Kidney glomerular epithelial cell (primary cell): Measurements from ENCODE around the gene ISM1.
"Not testable (repeated sequence)": the region's sequence is repeated elsewhere in the genome, so short reads cannot be mapped to it uniquely, and the experiment has no call there.

ENCODE experiments used
- DNase-seq: peaks from one replicate; lab custom pipeline; 2025; lab: John Stamatoyannopoulos, UW

ISM1 gene

DNA sequence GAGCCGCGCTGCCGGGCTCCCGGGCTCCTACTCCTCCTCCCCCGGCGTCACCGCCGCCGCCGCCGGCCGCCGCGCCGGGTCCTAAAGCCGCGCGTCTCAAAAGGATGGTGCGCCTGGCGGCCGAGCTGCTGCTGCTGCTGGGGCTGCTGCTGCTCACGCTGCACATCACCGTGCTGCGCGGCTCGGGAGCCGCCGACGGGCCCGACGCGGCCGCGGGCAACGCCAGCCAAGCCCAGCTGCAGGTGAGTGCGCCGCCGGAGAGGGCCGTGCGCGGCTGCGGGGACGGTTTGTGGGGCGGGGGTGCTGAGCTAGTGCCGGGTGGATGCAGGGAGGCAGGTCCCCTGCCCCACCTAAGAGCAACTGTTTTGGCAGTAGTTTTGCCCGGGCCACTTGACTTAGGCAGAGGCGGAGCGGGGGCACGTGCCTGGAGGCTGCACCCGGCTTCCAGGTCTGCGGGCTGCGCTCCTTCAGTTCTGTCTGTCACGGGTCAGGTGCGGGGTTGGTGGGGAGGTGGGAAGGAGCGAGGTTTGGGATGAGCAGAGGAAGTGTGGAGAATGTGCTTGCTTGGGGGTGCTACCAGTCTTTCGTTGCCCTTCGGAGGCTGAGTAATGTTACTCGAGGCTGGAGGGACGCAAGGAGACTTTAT is 722 bp downstream of the ISM1 start:
- peak; percentile 38 for DNase-seq

DNA sequence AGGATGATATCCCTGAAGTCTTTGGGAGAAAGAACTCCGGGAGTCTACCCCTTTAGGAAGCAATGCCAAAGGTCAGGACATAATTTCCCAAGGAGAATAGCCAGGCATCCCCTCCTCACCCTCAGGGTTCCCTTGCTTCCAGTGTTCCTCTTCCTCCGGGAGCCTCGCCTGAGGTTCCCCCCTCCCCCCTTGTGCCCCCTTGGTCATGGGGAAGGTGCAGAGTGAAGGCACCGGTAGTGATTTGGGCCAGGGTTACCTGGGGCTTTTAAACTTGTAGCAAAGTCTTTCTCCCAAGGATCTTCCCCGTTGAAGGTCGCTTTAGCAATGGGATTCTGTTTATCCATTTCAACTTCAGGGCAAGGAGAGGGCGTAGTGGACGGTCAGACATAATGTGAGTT is 1.2 kb downstream of the ISM1 start:
- no peak for DNase-seq

DNA sequence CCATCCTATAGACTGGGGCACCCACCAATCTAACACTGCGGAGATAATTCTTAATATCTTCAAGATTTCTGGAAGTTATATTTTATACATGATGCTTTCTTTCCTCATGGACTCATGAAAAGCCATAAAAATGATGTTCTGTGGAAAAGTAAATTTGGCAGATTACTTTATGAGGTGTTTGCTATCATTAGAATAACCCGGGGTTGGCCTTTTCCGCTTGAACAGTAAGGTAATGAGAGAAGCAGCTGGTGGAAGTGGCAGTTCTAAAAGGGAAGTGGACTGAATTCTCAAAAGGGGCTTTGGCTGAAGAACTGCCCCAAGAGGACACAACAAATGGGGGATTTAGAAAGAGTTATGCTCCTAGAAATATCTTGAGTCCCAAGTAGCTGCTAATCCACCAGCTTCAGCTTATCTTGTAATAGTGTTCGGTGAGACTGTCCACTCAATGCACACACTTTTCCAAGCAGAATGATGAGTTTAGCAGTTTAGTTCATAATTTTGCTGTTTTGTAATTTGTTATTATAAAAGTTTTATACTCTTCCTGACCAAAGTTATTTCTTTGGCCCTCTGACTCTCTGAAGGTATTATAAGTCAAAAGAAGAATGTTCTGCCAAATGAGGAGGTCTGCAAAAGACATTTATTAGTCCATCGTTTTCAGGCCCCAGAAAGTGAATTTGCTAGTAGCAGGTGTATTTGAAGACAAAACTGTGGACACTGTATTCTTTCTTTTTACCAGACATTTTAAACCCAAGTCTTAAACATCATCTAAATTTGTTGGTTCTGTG is 2.9 kb downstream of the ISM1 start:
- DNase-seq, result no peak

DNA sequence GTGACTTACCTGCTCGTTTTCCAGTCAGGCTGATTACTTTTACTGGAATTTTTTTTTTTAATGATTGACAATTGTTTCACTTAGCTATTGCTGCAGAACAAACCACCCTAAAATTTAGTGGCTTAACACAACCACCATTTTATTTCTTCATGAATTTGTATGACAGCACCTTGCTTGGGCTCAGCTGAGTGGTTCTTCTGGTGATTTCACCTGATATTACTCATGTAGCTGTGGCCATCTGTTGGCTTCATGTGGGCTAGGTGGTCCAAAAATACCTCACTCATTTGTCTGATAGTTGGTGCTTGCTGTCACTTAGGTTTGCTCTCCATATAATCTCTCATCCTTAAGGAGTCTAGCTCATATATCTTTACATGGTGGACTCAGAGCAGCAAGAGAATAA is 5.3 kb downstream of the ISM1 start:
- no peak for DNase-seq

DNA sequence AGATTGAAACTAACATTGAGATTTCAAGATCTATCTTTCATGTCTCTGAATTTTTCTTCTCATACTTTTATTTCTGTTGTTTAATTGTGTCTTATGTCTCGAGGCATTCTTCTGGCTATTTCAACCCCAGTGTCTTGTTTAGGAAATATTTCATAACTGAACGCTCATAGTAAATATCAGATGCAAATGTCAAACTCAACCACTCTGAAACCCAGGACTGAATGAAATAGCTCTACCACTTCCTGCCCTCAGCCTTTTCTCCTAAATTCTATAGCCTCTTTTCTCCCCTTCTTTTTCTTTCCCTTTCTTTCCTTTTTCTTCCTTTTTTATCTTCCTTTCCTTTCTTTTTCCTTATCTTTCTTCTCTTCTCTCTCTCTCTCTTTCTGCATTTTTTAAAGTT is 7.7 kb downstream of the ISM1 start:
- no peak for DNase-seq

DNA sequence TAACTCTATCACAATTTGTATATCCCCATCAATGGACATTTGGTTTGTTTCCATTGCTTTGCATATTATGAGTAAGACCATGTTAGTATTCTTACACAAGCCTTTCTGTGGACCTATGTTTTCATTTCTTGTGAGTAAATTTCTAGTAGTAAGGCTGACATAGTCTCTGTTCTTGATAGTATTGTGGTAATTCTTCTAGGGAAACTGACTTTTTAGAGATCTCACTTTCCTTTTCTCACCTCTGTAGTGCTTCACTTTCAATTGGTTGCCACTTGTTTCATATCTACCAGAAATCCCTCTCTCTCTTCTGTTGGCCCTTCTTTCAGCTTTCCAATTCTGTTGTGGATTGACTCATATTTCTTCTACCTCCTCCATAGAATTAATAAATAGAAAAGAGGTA is 8.5 kb downstream of the ISM1 start:
- no peak for DNase-seq

DNA sequence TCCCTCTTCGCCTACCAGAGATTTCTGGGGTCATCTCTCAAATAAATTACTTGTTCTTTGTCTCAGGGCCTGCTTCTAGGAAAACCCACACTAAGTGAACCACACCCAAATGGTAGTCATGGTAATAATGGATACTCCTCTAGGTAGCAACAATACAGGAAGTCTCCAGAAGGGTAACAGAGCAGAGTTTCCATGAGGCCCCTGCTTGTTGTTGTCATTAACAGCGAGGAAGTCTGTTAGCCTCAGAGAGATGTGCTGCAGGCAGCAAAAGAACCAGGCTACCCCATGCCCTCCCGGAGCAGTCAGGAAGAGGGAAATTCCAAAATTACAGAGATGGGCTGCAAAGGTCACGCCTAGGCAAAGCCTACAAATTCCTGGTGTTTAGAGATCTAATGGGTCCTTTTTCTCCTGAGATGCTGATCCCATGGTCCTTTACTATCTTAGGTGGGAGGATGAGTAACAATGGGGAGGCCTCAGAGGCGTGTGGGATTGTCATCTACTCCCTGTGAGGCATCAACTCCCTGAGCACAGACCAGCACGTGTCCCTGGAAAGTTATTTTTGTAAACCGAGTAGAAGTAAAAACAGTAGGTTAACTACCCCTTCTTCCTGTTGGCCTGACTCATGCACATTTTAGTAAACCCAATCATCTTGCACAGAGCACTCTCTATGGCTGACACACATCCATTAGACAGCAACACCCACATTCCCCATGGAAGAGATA is 10.1 kb downstream of the ISM1 start:
- peak; percentile 97 for DNase-seq

DNA sequence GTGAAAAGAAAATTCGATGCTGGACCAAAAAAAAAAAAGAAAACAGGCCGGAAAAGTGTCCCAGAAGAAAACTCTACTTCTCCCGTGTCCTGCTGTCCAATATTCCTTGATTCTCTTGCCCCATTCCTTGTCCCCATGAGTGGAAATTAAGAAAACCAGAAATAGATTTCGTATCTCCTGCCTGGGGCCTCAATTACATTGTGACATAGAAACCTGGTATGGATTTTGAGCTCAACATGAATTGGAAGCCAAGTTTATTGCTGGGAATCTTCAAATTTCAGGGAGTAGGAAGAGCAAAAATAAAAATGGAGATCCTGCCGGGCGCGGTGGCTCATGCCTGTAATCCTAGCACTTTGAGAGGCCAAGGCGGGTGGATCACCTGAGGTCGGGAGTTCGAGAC is 11.9 kb downstream of the ISM1 start:
- no peak for DNase-seq

DNA sequence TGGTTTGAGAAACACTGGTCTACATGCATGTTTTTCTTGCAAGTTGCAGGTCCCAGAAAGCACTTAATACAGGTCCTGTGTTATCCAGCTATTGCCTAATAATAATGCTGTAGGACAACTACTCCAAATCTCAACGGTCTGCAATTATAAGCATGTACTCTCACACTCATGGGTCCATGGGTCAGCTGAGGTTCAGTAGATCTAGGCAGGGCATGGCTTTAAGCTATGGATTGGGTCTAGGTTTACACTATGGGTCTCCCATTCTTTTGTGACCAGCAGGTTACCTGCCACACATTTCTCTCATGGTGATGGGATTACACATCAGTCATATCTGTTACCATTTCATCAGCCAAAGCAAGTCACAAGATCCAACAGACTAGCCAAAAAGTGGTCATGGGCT is 13.9 kb downstream of the ISM1 start:
- DNase-seq, result no peak

DNA sequence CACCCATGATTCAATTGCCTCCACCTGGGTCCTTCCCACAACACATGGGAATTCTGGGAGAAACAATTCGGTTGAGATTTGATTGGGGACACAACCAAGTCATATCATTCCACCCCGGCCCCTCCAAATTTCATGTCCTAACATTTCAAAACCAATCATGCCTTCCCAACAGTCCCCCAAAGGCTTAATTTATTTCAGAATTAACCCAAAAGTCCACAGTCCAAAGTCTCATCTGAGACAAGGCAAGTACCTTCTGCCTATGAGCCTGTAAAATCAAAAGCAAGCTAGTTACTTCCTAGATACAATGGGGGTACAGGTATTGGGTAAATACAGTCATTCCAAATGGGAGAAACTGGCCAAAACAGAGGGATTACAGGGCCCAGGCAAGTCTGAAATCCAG is 15.3 kb downstream of the ISM1 start:
- not testable (repeated sequence) for DNase-seq

DNA sequence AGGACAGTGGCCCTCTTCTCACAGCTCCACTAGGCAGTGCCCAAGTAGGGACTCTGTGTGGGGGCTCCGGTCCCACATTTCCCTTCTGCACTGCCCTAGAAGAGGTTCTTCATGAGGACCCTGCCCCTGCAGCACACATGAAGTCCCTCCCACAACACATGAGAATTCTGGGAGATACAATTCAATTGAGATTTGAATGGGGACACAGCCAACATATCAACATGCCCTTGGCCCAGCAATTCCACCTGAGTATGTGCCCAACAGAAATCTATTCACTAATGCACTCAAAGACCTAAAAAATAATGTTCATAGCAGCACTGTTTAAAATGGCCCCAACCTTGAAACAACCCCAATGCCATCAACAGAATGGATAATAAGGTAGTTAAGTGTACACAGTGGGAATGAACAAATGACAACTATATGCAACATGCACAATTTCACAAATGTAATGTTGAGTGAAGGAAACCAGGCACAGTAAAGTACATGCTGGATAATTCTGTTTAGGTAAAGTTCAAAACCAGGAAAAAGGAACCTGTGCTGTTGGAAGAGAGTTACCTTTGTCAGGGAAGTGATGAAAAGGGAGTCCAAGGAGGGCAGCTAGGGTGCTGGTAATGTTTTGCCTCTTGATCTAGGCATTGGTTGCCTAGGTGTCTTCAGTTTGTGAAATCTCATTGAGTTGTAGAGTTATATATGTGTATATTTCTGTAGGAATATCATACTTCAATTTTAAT is 16.1 kb downstream of the ISM1 start:
- no peak for DNase-seq

DNA sequence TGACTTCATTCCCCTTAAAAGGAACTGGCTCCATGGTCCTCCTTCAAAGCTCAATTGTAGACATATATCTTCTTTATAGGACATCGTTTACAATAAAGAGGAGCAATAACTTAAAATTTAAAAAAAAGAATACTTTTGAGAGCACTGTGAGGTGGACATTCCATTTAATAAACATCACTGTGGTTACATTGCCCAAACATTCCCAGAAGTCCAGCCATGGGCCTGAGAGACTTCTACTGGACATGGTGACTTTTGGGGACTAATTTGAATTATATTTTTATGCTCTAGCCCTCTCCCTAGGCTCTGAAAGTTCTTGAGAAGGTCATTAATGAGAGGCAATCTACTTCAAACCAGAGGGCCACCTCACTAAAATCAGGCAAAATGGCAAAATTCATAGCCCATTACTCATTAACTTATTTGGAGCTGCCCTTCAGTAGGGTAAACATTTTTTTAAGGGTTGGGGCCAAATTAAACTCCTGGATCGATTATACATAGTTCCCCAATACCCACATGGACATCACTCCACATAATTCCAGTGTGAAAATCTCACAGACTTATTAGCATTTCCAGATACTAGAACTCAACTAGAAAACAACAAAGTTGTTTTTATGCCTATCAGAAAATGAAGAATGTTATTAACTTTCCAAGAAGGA is 17.1 kb downstream of the ISM1 start:
- DNase-seq, result no peak

DNA sequence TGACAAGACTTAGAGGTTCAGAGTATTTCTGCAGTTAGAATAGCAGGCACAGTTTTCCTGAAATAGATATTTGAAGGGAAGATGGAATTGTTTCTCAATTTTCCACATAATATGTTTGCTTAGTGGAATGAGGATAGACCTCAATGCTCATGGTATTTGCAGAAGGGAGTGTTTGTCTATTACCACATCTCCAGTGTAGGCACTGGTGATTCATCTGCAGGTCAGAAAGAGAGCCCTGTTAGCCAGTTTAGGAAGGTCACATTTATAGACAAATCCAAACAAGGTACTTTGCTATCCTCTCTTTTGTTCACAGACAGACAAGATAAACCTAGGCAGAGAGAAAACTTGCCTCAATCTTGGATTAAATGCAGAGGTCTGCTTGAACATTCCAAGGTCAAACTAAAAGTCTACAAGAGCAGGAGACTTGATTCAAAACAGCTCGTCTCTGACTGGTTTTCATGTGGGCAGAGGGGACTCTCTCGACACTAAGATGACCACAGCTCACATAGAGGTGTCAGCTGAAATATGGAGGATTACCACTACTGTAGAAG is 22.8 kb downstream of the ISM1 start:
- DNase-seq, result peak; percentile 77

DNA sequence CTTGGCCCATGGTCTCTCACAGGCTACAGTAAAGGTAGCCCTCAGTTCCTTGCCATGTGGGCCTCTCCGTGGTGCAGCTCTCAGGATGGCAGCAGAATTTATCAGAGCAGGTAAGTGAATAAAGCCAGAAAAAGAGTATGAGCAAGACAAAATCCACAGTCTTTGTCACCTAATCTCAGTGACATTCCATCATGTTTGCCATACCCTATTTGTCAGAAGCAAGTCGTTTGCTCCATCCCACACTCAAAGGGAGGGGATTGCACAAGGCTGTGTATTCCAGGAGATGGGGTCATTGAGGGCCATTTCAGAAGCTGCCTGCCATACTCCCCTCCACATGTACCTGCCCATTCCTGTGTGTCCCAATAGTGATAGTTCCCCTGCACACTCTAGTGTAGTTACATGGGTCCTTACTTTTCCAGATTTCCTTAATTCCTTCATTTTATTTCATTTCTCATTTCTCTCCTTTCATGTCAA is 24.2 kb downstream of the ISM1 start:
- no peak for DNase-seq

DNA sequence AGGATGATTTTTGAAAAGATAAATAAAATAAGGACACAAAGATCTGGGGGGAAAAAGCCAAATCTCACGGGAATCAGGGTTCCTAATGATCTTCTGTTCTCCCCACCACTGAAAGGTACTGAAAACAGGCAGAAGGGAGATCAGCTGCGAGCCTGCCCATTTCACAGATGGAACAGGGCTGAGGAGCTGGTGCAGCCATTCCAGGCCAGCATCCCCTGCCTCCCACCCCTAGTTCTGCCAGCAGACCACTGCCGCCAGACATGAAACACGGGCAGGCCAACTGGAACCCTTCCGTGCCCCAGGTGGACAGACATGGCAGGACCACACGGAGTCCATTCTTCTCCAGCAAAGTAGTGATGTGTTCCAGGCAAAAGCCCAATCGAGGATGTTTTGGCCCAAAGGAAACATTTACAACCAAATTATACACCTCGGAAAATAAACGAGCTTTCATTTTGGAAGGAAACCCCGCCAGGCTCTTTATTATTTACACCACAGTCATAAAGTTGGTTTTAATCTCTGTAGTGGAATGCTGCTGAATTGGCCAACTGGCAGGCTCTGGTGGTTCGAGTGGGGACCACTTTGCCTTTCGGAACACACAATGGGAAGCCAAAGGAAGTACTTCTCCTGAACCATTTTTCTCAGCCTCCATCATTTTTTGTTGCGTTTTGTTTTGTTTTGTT is 28.2 kb downstream of the ISM1 start:
- DNase-seq, result no peak

DNA sequence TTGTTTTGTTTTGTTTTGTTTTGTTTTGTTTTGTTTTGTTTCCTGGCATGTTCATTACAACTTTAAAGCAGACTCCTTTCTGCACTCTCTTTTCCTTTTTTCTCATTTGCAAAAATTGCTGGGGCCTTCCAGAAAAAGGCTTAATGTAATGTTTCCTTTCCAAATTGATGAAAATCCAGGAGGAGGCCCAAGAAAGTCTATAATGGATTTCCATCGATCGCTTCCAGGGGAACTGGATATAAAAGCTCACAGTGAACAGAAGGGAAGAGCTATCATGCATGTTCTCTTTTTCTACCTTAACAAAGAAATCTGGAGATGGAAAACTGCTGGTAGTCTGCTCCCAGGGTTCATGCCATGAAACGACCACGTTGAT is 28.7 kb downstream of the ISM1 start:
- no peak for DNase-seq

DNA sequence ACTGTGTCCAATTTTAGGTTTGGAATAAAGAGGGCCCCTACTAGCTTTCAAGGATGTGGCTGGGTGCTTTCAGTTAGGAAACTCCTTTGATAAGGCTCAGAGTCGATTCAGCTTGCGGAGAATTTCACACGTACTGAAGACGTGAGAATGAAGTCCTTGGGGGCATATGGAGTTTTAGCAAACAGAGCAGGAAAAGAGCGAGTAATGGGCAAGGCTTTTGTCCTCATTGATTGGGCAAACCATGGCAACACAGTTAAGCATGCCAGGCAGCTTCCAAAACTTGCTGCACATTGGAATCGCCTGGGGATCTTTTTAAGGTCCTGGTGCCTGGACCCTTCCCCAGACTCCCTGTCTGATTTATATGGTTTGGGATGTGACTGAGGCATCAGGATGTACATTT is 29.2 kb downstream of the ISM1 start:
- DNase-seq, result no peak

DNA sequence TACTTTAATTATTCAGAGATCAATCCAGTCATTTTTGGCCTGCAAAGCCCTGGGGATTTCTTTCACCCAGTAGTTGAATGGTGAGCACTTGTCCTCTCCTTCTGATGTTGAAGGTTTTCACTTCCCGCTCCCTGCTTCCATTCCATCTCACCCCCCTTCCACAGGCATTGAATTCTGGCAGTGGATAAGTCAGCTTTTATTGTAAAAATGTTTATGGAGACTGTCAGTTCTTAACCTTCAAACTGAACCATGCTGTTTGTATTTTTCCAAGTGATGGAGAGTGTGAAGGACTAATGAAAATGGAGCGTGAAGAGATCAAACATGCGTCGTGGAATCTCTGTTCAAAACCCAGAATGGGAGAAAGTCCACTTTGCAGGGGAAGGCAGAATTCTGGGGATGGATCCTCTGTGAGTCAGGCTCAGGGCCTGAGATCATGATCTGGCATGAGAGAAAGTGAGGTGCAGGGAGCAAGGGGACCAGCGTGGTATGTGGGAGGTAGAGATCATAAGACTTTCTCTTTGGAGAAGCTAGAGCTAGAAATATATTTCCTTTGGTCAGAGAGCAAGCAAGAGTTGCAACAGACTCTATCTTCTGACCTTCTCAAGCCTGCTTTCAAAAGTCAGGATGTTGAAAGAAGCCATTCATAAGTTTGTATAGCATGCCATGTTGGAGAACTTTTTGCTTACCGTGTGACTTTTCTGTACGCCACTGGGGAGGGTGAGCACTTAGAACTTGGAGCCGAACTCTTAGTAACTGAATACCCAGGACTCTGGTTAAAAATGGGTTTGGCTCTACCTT is 30.2 kb downstream of the ISM1 start:
- no peak for DNase-seq

DNA sequence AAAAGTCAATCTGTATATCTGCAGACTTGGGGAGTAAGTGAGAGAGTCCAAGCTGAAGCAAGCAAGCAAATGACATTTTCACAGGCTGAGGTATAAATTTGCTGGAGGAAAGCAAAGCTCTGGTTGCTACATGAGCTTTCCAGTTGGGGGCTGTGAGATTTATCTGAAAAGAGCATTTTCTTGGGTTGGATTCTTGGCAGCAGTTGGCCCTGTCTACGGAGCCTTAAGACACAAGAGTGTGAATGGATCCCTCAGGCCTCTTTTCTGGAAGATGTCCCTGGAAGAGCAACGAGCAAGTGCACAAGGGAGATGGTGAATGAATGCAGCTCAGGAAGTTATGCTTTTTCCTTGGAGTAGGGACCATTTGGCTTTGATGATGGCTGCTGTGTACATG is 30.8 kb downstream of the ISM1 start:
- no peak for DNase-seq

DNA sequence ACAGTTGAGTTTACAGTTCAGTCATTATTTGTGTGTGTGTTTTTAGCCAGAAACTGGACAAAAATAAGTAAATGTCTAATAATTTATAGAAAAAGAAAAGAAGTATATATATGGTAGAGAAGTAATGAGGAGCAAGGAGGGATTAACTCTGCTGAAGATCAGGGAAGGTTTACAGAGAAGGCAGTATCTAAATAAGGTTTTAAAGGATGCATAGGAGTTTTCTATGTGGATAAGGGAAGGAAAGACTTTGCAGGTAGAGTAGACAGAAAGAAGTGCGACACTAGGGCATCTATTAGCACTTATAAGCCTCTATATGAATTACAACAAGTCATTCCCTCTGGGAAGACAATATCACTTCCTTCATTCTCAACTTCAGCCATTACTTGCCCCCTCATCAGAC is 34.3 kb downstream of the ISM1 start:
- no peak for DNase-seq
